CD4-positive, alpha-beta T cell treated with Interleukin-21 for 1 hour (primary cell): ENCODE results near the gene CAPN12.
"Not testable (repeated sequence)": the region's sequence is repeated elsewhere in the genome, so short reads cannot be mapped to it uniquely, and the experiment has no call there.

Experiments used
- DNase-seq: peaks from one replicate; pipeline ENCODE4 v3.0.0-alpha.2; 2020

CAPN12 gene

DNA sequence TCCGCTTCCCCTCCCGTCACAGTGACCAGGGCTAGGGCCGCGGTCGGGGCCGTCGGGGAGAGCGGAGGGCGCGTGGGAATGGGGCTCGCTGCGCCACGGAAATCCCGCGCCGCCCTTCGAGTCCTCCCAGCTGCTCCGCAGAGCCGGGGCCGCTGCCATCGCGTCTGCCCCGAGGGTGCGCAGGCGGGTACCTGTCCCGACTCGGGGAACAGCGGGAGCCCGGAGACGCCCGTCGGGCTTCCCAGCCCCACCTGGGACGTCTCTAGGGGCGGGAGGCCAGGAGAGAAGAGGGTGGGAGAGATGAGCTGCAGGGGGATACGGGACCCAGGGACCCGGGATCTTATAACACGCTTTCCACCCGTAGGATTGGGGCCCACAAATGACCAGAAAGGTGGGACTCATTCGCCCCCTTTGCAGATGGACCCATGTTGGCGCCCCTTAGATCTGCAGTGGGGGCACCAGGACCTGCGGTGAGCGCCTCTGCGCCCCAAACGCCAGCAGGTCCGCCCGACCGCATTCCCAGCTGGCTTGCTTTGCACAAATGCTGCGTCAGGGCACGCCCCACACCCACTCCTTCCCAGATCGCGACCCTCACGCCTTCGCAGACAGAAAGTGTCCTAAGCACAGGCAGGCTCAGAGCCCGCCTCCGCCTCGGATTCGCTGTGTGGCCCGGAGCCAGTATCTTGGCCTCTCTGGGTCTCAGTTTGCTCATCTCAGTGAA lies 26.1 kb upstream of the CAPN12 start:
- DNase-seq = not testable (repeated sequence)

DNA sequence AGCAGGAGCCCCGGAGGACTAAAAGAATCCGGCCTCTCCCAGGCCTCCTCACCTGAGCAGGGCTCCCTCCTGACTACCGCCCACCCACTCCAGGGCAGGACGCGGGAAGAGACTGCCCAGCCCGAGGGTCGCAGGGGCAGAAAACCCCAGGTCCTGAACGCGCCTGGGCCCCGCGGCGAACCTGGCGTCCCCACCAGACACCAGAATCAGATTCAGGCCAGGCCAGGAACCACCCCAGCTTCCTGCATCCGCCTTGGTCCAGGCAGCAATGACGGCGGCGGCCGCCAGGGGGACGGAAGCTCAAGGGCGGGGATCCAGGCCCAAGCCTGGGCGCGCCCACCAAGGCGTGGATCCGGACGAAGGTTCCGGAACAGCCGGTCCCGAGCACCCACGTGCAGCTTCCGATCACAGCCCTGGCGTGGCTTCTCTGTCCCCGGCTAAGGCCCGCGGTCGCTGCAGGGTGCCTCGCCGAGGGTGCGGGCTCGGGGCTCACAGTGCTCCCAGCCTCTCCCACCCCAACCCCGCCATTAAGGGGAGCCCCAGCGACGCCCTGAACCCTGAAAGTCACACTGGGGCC lies 25.4 kb upstream of the CAPN12 start:
- peak; percentile 90 for DNase-seq

DNA sequence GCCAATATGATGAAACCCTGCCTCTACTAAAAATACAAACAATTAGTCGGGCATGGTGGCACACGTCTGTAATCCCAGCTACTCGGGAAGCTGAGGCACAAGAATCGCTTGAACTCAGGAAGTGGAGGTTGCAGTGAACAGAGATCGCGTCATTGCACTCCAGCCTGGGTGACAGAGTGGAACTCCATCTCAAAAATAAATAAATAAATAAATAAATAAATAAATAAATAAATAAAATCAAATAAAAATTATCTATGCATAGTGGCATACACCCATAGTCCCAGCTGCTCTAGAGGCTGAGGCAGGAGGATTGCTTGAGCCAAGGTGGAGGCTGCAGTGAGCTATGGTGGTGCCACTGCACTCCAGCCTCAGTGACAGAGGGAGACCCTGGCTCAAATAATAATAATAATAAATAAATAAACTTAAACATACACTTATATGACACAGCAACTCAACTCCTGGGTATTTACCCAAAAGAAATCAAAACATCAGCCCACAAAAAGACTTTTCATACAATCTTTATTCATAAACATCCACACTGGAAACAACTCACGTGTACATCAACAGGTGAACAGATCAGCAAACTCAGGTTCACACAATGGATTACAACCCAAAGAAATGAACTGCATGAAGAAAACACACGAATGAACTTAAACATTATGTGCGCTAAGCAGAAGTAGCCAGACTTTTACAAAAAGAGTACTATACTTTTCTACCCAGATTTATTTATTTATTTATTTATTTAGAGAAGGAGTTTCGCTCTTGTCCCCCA lies 22.2 kb upstream of the CAPN12 start:
- DNase-seq = no peak

DNA sequence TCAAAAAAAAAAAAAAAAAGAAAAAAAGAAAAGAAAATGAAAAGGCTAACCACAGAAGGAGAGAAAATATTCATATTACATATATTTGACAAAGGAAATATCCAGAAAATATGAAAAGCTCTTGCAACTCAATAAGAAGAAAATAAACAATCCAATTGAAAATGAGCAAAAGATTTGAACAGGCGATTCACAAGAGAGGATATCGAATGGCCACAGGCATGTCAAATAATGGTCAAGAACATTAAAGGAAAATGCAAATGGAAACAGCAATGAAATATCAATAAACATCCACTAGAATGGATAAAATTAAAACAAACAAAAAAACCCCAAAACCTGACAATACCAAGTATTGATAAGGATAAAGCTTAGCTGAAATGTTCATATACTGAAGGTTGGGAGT lies 20.9 kb upstream of the CAPN12 start:
- DNase-seq = no peak

DNA sequence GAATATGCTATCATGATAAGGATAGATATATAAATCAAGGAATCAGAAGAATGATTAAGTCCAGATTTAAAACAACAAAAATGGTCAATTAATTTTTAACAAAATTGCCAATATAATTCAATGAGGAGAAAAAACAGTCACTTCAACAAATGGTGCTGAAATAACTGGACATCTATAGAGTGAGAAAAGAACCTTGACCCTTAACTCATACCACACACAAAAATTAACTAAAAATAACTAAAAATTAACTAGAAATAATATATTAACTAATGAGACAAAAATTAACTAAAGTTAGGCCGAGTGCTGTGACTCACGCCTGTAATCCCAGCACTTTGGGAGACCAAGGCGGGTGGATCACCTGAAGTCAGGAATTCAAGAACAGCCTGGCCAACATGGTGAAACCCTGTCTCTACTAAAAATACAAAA lies 19.5 kb upstream of the CAPN12 start:
- DNase-seq = no peak

DNA sequence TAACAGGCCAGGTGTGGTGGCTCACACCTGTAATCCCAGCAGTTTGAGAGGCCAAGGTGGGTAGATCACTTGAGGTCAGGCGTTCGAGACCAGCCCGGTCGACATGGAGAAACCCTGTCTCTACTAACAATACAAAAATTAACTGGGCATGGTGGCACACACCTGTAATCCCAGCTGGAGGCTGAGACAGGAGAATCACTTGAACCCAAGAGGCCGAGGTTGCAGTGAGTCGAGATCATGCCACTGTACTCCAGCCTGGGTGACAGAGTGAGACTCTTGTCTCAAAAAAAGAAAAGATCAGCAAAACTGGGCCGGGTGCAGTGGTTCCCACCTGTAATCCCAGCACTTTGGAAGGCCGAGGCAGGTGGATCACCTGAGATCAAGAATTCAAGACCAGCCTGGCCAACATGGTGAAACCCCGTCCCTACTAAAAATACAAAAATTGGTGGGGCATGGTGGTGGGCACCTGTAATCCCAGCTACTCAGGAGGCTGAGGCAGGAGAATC lies 17.7 kb upstream of the CAPN12 start:
- DNase-seq = not testable (repeated sequence)

DNA sequence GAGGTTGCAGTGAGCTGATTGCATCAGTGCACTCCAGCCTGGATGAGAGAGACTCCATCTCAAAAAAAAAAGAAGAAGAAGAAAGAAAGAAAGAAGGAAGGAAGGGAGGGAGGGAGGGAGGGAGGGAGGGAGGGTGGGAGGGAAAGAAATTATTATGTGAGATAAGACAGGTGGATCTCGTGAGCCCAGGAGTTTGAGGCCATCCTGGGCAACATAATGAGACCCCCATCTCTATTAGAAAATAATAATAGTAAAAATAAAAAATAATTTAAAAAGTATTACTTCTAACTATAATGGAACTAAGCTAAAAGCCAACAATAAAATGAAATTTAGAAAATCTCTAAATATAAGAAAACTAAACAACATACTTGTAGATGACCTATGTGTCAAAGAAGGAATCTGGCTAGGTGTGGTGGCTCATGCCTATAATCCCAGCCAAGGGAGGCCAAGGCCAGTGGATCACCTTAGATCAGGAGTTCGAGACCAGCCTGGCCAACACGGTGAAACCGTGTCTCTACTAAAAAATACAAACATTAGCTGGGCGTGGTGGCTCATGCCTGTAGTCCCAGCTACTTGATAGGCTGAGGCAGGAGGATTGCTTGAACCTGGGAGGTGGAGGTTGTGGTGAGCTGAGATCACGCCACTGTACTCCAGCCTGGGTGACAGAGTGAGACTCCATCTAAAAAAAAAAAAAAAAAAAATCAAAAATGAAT lies 16.7 kb upstream of the CAPN12 start:
- not testable (repeated sequence) for DNase-seq

DNA sequence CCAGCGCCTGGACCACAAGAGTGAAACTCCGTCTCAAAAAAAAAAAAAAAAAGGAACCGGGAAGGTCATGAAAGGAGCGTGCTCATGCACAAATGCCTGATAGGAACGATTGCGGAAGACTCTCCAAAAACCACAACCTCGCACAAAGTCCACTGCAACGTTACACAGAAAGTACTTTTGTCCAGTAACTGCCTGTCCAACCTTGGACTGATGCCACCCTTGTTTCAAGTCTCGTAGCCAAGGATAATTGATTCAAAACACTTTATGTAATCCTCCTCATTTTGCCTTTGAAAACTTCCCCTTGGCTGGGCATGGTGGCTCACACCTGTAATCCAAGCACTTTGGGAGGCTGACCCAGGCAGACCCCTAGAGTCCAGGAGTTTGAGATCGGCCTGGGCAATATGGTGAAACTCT lies 15.3 kb upstream of the CAPN12 start:
- DNase-seq = no peak

DNA sequence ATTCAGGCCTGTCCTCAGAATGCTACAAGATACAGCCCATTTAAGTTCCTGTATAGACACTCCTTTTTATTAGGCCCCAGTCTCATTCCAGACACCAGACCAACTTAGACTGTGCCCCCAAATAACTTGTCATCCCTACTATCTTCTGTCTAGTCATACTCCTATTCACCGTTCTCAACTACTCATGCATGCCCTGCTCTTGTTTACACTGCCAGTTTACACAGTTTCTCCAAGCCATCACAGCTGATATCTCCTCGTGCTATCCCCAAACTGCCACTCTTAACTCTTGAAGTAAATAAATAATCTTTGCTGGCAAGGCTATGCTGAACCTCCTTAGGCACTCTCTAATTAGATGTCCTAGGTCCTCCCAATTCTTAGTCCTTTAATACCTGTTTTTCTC lies 9.9 kb upstream of the CAPN12 start:
- not testable (repeated sequence) for DNase-seq

DNA sequence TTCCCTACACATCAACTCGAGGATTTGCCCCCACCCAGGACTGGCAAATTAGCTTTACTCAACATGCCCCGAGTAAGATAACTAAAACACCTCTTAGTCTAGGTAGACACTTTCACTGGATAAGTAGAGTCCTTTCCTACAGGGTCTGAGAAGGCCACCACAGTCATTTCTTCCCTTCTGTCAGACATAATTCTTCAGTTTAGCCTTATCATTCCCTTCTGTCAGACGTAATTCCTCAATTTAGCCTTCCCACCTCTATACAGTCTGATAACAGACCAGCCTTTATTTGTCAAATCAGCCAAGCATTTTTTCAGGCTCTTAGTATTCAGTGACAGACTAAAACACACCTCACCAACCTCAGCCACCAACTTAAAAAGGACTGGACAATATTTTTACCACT lies 9.5 kb upstream of the CAPN12 start:
- not testable (repeated sequence) for DNase-seq

DNA sequence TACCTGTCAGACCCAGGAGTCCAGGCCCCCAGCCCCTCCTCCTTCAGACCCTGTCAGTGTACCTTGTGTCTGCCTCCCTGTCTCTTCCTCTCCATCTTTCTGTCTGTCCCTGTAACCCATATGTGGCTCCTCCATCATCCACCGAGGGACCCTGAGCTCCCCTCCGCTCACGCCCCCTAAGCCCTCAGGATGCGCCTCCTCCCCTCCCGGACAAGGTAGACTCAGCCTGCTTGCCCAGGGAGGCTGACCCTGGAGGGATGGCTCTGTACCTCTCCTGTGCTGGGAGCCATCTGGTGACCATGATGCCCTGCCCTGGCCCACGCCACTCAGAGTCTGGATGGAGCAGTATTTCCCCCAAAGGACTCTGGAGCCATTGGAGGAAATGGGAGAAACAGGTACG lies 1.0 kb upstream of the CAPN12 start:
- no peak for DNase-seq

DNA sequence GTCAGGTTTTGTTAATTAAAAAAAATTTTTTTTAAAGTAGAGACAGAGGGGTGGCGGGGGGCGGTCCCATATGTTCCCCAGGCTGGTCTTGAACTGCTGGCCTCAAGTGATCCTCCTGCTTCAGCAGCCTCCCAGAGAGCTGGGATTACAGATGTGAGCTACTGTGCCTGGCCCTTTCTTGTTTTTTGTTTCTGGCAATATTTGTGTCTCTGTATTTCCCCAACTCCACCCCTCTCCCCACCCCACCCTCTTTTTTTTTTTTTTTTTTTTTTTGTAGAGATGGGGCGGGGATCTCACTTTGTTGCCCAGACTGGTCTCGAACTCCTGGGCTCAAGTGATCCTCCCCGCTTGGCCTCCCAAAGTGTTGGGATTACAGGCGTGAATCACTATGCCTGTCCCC lies 600 bp upstream of the CAPN12 start:
- no peak for DNase-seq

DNA sequence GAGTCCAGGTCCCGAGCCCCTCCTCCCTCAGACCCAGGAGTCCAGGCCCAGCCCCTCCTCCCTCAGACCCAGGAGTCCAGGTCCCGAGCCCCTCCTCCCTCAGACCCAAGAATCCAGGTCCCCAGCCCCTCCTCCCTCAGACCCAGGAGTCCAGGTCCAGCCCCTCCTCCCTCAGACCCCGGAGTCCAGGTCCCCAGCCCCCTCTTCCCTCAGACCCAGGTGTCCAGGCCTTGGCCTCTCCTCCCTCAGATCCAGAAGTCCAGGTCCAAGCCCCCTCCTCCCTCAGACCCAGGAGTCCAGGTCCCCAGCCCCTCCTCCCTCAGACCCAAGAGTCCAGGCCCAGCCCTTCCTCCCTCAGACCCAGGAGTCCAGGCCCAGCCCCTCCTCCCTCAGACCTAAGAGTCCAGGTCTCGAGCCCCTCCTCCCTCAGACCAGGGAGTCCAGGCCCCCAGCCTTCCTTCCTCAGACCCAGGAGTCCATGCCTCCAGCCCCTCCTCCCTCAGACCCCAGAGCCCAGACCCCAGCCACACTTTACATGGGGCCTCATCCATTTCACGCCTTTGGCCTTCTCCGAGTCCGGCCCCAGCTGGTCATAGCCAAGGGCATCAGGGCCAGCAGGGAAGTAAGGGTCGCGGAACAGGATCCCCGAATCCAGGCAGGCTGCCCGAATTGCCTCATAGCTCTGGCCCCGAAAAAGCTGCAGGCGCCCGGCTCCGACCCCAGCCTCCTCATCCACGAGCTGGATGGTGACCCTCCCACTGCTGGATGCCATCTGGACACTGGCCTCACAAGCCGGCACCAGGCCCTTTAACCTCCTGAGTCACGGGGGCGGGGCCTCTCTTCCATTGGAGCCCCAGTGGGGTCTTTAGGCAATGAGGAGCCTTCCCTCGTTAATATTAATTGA lies 628 bp downstream of the CAPN12 start:
- DNase-seq = no peak

DNA sequence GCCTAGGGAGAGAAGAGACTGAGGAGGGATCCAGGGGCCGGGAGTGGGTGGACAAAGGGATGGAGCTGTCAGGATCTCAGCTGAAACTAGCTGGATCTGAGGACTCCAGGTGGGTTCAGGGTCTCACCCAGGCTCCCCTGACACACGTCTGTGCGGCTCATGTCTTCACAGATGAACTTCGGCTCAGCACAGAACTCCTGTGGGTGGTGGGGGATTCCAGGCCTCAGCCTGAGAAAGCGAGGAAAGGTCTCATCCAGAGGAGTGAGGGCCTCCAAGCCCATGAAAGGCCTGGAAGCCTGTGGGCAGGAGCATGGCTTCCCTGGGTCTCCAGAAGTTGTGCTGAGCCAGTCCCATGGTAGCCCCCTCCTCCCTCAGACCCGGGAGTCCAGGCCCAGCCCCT lies 1.4 kb downstream of the CAPN12 start:
- no peak for DNase-seq

DNA sequence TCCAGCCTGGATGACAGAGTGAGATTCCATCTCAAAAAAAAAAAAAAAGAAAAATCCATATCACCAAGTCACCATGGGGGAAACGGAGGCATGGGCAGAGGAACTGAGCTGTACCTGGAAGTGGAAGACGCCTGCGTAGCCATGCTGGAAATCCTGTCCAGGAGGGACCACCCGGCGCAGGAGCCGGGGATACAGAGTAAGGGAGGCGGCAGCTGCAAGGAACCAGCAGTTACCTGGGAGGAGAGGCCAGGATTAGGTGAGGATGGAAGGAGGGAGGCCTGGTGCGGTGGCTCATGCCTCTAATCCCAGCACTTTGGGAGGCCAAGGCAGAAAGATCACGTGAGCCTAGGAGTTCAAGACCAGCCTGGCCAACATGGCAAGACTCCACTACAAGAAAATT lies 2.0 kb downstream of the CAPN12 start:
- no peak for DNase-seq

DNA sequence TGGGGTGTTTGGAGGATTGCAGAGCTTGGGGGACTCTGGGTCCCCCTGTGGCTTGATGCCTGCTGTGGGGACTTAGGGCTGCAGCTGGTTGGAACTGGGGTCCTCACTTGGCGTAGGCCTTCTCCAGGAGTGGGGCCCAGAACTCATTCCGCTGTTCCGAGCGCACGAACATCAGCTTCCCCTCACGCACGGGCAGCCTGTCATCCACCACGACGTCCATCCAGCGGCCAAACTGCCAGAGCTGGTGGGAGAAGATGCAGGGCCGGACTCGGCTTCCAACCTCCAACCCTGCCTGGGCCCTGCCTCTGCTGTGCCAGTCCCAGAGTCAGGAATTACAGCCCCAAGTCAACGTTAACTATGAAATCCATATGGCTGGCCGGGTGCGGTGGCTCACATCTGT lies 2.6 kb downstream of the CAPN12 start:
- DNase-seq = no peak

DNA sequence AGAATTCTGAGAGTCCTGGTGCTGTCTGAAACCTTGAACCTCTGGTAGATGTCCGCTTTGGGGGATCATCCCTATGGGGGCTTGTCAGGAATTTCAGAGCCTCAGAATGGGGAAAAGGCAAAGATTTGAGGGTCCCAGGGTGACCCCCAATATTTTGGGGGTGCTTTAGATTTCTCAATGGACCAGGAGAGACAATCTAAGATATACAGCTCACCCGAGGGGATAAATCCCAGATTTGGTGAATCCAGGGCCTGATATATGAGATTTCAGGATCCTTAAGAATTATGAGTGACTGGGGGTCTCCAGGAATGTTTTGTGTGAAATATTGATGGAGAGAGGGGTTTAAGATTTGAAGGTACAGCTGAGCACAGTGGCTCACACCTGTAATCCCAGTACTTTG lies 3.3 kb downstream of the CAPN12 start:
- DNase-seq = no peak

DNA sequence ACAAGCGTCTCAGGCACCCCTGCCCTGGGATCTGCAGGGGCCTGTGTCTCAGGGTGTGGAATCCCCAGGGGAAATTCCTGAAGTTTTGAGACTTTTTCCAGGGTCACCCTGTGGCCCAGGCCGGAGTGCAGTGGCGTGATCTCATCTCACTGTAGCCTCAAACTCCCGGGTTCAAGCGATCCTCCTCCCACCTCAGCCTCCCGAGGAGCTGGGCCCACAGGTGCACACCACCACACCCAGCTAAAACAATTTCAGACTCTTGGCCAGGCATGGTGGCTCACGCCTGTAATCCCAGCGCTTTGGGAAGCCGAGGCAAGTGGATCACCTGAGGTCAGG lies 4.0 kb downstream of the CAPN12 start:
- no peak for DNase-seq

DNA sequence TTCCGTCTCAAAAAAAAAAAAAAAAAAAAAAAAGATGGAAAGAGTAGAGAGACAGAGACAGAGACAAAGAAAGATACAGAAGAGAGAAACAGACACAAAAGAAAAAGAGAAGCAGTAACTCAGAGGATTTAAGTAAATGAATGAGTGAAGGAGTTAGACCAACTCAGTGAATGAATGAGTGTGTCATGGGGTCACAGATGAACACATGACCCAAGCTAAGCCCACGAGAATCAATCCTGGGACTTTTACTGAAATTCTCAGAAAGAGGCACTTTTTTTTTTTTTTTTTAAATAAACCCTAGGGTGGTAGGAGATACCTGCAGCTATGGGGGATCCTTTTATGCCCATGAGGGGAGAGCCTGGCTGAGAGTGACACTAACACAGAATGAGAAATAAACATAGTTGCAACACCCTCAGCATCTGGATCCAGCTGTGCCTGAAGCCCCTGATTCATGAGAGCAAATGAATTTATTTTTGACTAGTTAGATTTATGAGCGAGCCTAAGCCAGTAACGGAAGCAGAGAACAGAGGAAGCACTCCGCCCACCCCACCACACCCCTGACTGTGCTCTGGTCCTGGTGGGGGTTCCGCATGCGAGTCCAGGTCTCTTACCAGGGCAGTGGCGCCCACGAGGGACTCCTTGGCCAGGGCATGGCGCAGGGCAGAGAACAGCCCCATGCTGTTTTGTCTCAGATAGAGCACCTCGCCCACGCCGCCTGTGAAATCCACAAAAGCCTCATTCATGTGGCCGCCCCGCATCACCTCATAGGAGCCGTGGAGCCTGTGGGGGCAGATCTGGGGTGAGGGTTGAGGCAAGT lies 4.6 kb downstream of the CAPN12 start:
- DNase-seq = no peak

DNA sequence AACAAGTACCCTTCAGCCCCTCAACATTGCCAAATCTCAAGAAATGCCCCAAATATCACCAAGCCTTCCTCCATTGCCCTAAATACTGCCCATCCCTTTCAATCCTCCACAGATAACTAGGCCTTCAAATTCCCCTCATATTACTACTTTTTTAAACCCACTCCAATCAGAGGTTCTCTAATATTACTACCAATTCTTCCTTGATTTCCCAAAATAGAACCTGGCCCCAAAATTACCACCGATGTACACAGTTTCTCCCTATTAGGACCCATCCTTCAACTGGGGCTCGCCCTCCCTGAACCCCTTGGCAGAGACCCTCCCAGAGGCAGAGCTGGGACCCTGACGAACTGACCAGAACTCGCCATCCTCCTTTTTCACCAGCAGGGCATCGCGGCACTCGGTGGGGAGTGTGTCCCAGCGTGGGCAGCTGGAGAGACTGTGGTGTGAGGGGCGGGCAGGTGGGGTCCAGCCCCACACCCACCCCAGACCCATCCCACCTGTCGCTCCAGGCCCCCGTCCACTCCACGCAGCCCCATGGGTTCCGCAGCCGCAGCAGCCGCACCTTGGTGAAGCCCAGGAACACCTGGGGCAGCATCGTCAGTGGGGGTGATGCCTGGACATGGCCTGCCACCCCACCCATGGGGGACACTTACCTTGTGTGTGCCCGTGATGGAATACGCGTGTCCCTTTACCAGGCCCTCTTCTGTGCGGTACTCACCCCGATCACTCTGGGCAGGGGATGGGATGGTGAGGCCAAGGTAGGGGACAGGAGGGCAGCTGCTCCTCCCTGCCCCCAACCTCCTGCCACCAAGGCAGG lies 6.1 kb downstream of the CAPN12 start:
- DNase-seq = no peak
